WTC11 (cell line): ENCODE results near the gene GRIK2. TPM values are rescaled to one million over a fixed set of nuclear protein-coding genes. Genes with fewer than 3 reads are reported as not detected.
A peak's percentile ranks its signal among the peaks of the same experiment; 100 is the strongest.

Experiments used
- ATAC-seq: fragments of 200-7000 bp; cut with Tn5 transposase; 2 replicates; pipeline ENCODE4 v1.10.0; 2021; ENCODE audit warnings: mild to moderate bottlenecking, moderate library complexity
- CTCF ChIA-PET: fragments of 300-600 bp; sonication (Branson Sonifier 250); formaldehyde crosslinking; loops from one replicate; lab custom pipeline; 2021; ENCODE audit warnings: antibody characterized with exemption; lab: Charles Lee
- POLR2A ChIA-PET: fragments of 350-600 bp; sonication (Branson Sonifier 250); formaldehyde crosslinking; loops from one replicate; lab custom pipeline; 2021; ENCODE audit warnings: antibody characterized with exemption; lab: Charles Lee
- DNase-seq: peaks from one replicate; pipeline ENCODE4 v3.0.0; 2021; ENCODE audit warnings: low spot score
- H3K27ac Mint-ChIP-seq: 2 replicates; pipeline ENCODE4 v1.8.0; 2021; ENCODE audit warnings: mixed read lengths
- H3K27me3 Mint-ChIP-seq: 2 replicates; pipeline ENCODE4 v1.8.0; 2021; ENCODE audit warnings: low read depth, mild to moderate bottlenecking, moderate library complexity, mixed read lengths
- H3K36me3 Mint-ChIP-seq: 2 replicates; pipeline ENCODE4 v1.8.0; 2021; ENCODE audit warnings: mixed read lengths
- H3K4me1 Mint-ChIP-seq: 2 replicates; pipeline ENCODE4 v1.8.0; 2022; ENCODE audit warnings: mixed read lengths
- H3K4me3 Mint-ChIP-seq: 2 replicates; pipeline ENCODE4 v1.8.0; 2021; ENCODE audit warnings: mild to moderate bottlenecking, moderate library complexity, mixed read lengths
- H3K9me3 Mint-ChIP-seq: 2 replicates; pipeline ENCODE4 v1.8.0; 2021; ENCODE audit warnings: mixed read lengths
- CBFB ChIP-seq: sonication (generic); formaldehyde crosslinking; IDR thresholded peaks from 2 replicates; pipeline ENCODE4 v1.8.1; 2022; ENCODE audit warnings: mild to moderate bottlenecking, low read depth, missing genetic modification reagents
- CREB1 ChIP-seq: sonication (generic); formaldehyde crosslinking; IDR thresholded peaks from 2 replicates; pipeline ENCODE4 v1.8.0; 2023; ENCODE audit warnings: mild to moderate bottlenecking, missing genetic modification reagents
- FOXK1 ChIP-seq: sonication (generic); formaldehyde crosslinking; IDR thresholded peaks from 2 replicates; pipeline ENCODE4 v1.8.0; 2022; ENCODE audit warnings: mild to moderate bottlenecking, moderate library complexity, missing genetic modification reagents
- GTF2I ChIP-seq: fragments of 250-450 bp; sonication (Bioruptor Pico); conservative IDR thresholded peaks from 2 replicates; pipeline ENCODE4 v1.4.0; 2021; ENCODE audit warnings: mild to moderate bottlenecking
- NFE2L1 ChIP-seq: sonication (generic); formaldehyde crosslinking; IDR thresholded peaks from 2 replicates; pipeline ENCODE4 v1.8.1; 2023; ENCODE audit warnings: missing genetic modification reagents
- NR2C2 ChIP-seq: sonication (generic); formaldehyde crosslinking; IDR thresholded peaks from 2 replicates; pipeline ENCODE4 v1.8.0; 2022; ENCODE audit warnings: mild to moderate bottlenecking, missing genetic modification reagents
- OVOL2 ChIP-seq: fragments of 250-450 bp; sonication (Bioruptor Pico); IDR thresholded peaks from 2 replicates; pipeline ENCODE4 v1.9.0; 2021; ENCODE audit warnings: mild to moderate bottlenecking, borderline replicate concordance
- PRRX2 ChIP-seq: fragments of 250-450 bp; sonication (Bioruptor Pico); IDR thresholded peaks from 2 replicates; pipeline ENCODE4 v1.8.0; 2021; ENCODE audit warnings: mild to moderate bottlenecking
- RORB ChIP-seq: fragments of 250-450 bp; sonication (Bioruptor Pico); IDR thresholded peaks from 2 replicates; pipeline ENCODE4 v1.9.0; 2021; ENCODE audit warnings: mild to moderate bottlenecking
- SP1 ChIP-seq: sonication (generic); formaldehyde crosslinking; conservative IDR thresholded peaks from 2 replicates; pipeline ENCODE4 v1.8.1; 2022; ENCODE audit warnings: missing genetic modification reagents
- TEAD1 ChIP-seq: sonication (generic); formaldehyde crosslinking; IDR thresholded peaks from 2 replicates; pipeline ENCODE4 v1.8.0; 2022; ENCODE audit warnings: mild to moderate bottlenecking, missing genetic modification reagents
- TP53 ChIP-seq: sonication (generic); formaldehyde crosslinking; IDR thresholded peaks from 2 replicates; pipeline ENCODE4 v1.8.1; 2023; ENCODE audit warnings: mild to moderate bottlenecking, missing genetic modification reagents
- ZBTB21 ChIP-seq: sonication (generic); formaldehyde crosslinking; IDR thresholded peaks from 2 replicates; pipeline ENCODE4 v1.8.1; 2023; ENCODE audit warnings: mild to moderate bottlenecking, missing genetic modification reagents, borderline replicate concordance
- total RNA-seq: library from RNA; stranded (reverse); gene quantifications from 3 replicates; pipeline ENCODE4 v1.2.3, GENCODE V29; 2021
- TF ChIP-seq, protein P1 (sequence below): fragments of 250-450 bp; sonication (Bioruptor Pico); conservative IDR thresholded peaks from 2 replicates; pipeline ENCODE4 v1.9.0; 2021; ENCODE audit warnings: mild to moderate bottlenecking
- TF ChIP-seq, protein P2 (sequence below): sonication (generic); formaldehyde crosslinking; IDR thresholded peaks from 2 replicates; pipeline ENCODE4 v1.8.0; 2022; ENCODE audit warnings: missing genetic modification reagents
- TF ChIP-seq, protein P3 (sequence below): sonication (generic); formaldehyde crosslinking; IDR thresholded peaks from 2 replicates; pipeline ENCODE4 v1.8.0; 2023; ENCODE audit warnings: mild to moderate bottlenecking, missing genetic modification reagents
- TF ChIP-seq, protein P4 (sequence below): sonication (generic); formaldehyde crosslinking; conservative IDR thresholded peaks from 2 replicates; pipeline ENCODE4 v1.8.1; 2023; ENCODE audit warnings: mild to moderate bottlenecking, low read depth, missing genetic modification reagents, moderate library complexity
- TF ChIP-seq, protein P5 (sequence below): sonication (generic); formaldehyde crosslinking; IDR thresholded peaks from 2 replicates; pipeline ENCODE4 v1.8.0; 2023; ENCODE audit warnings: missing genetic modification reagents, mild to moderate bottlenecking, borderline replicate concordance

GRIK2 gene
- total RNA-seq, 1 experiment from 2014 or later: 2.7 TPM

DNA sequence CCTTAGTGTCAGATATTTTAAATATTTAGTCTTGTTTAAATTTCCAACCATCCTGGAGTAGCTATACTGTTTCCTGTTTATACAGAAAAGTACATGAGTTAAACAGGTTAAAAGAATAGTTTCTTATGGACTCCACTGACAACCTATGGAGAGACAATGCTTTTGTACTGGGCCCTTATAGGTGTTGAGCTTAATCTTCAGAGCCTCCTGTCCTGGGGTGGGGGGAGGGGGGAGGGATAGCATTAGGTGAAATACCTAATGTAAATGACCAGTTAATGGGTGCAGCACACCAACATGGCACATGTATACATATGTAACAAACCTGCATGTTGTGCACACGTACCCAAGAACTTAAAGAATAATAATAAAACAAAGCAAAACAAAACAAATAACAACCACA lies 322.9 kb downstream of the GRIK2 start:
- ChIA-PET POLR2A (no interaction called here), CTCF (no interaction called here)
- H3K4me3 Mint-ChIP-seq: peak overlapping the region; percentile 33; the same call in 1 of the 2 replicates
- DNase-seq: no peak
- no peak overlapping the region for H3K27ac Mint-ChIP-seq
- no peaks in the 10 kb centered on the region for H3K9me3 Mint-ChIP-seq
- H3K4me1 Mint-ChIP-seq: peaks cover 74% of the 10 kb centered on the region
- TF ChIP-seq NR2C2 (CRISPR knock-in tag): no peak
- TF ChIP-seq, protein P1, sequence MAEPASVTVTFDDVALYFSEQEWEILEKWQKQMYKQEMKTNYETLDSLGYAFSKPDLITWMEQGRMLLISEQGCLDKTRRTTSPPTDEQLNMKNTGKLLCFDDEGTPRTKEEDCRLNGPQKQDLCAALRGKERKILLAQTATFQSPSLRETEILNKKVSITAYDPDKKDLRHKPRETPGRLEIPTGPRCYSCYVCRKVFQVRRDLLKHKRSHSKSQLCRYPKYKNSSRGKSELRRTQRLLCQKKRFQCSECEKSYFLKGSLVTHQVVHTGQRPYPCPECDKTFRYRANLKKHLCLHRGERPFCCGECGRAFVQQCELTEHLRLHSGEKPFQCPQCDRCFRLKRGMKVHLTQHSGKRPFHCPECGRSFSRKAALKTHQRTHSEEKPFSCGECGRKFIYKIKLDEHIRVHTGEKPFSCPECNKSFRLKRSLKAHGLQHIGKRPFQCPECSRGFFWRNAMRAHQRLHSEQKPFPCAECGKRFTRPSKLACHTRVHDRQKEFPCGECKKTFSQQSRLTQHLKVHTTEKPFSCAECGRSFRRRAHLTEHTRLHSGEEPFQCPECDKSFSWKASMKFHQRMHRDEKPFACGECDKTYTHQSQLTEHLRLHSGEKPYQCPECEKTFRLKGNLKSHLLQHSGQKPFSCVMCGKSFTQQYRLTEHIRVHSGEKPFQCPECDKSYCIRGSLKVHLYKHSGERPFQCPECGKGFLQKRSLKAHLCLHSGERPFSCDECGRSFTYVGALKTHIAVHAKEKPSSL (CRISPR knock-in tag): no peak
- TF ChIP-seq, protein P2, sequence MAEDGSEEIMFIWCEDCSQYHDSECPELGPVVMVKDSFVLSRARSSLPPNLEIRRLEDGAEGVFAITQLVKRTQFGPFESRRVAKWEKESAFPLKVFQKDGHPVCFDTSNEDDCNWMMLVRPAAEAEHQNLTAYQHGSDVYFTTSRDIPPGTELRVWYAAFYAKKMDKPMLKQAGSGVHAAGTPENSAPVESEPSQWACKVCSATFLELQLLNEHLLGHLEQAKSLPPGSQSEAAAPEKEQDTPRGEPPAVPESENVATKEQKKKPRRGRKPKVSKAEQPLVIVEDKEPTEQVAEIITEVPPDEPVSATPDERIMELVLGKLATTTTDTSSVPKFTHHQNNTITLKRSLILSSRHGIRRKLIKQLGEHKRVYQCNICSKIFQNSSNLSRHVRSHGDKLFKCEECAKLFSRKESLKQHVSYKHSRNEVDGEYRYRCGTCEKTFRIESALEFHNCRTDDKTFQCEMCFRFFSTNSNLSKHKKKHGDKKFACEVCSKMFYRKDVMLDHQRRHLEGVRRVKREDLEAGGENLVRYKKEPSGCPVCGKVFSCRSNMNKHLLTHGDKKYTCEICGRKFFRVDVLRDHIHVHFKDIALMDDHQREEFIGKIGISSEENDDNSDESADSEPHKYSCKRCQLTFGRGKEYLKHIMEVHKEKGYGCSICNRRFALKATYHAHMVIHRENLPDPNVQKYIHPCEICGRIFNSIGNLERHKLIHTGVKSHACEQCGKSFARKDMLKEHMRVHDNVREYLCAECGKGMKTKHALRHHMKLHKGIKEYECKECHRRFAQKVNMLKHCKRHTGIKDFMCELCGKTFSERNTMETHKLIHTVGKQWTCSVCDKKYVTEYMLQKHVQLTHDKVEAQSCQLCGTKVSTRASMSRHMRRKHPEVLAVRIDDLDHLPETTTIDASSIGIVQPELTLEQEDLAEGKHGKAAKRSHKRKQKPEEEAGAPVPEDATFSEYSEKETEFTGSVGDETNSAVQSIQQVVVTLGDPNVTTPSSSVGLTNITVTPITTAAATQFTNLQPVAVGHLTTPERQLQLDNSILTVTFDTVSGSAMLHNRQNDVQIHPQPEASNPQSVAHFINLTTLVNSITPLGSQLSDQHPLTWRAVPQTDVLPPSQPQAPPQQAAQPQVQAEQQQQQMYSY (CRISPR knock-in tag): no peak
- no peak for TF ChIP-seq CBFB (CRISPR knock-in tag)
- no peak for TF ChIP-seq RORB (CRISPR knock-in tag)
- TF ChIP-seq, protein P3, sequence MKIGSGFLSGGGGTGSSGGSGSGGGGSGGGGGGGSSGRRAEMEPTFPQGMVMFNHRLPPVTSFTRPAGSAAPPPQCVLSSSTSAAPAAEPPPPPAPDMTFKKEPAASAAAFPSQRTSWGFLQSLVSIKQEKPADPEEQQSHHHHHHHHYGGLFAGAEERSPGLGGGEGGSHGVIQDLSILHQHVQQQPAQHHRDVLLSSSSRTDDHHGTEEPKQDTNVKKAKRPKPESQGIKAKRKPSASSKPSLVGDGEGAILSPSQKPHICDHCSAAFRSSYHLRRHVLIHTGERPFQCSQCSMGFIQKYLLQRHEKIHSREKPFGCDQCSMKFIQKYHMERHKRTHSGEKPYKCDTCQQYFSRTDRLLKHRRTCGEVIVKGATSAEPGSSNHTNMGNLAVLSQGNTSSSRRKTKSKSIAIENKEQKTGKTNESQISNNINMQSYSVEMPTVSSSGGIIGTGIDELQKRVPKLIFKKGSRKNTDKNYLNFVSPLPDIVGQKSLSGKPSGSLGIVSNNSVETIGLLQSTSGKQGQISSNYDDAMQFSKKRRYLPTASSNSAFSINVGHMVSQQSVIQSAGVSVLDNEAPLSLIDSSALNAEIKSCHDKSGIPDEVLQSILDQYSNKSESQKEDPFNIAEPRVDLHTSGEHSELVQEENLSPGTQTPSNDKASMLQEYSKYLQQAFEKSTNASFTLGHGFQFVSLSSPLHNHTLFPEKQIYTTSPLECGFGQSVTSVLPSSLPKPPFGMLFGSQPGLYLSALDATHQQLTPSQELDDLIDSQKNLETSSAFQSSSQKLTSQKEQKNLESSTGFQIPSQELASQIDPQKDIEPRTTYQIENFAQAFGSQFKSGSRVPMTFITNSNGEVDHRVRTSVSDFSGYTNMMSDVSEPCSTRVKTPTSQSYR (CRISPR knock-in tag): no peak
- TF ChIP-seq NFE2L1 (CRISPR knock-in tag): no peak
- TF ChIP-seq OVOL2 (CRISPR knock-in tag): no peak
- TF ChIP-seq TEAD1 (CRISPR knock-in tag): no peak
- no peak for TF ChIP-seq ZBTB21 (CRISPR knock-in tag)
- no peak for TF ChIP-seq PRRX2 (CRISPR knock-in tag)
- no peak for TF ChIP-seq CREB1 (CRISPR knock-in tag)
- TF ChIP-seq, protein P4, sequence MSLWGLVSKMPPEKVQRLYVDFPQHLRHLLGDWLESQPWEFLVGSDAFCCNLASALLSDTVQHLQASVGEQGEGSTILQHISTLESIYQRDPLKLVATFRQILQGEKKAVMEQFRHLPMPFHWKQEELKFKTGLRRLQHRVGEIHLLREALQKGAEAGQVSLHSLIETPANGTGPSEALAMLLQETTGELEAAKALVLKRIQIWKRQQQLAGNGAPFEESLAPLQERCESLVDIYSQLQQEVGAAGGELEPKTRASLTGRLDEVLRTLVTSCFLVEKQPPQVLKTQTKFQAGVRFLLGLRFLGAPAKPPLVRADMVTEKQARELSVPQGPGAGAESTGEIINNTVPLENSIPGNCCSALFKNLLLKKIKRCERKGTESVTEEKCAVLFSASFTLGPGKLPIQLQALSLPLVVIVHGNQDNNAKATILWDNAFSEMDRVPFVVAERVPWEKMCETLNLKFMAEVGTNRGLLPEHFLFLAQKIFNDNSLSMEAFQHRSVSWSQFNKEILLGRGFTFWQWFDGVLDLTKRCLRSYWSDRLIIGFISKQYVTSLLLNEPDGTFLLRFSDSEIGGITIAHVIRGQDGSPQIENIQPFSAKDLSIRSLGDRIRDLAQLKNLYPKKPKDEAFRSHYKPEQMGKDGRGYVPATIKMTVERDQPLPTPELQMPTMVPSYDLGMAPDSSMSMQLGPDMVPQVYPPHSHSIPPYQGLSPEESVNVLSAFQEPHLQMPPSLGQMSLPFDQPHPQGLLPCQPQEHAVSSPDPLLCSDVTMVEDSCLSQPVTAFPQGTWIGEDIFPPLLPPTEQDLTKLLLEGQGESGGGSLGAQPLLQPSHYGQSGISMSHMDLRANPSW (CRISPR knock-in tag): no peak
- no peak for TF ChIP-seq TP53
- no peak for TF ChIP-seq GTF2I (CRISPR knock-in tag)
- TF ChIP-seq, all 79 proteins: peak for 0
- Mint-ChIP-seq H3K27me3 (no peaks in the 10 kb centered on the region; the same call in 1 of the 2 replicates), H3K36me3 (no peaks in the 10 kb centered on the region)
- peak; percentile 67 for ATAC-seq

DNA sequence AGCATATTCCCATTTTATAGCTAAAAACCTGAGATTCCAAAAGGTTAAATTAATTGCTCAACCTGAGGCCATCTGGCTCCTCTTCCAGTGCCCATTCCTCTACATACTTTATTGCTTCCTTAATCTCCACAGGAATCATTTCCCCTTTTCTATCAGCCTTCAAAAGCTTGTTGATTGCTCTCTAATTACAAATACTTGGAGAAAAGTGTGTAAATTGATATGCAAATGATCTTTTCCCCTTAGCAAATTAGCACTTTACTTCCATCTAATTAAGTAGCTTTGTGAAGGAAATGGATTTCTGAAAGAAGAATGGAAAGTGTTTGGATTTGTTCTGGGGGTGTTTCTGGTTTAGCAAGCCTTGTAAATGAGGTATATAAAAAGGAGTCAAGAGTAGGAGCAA lies 323.3 kb downstream of the GRIK2 start:
- POLR2A ChIA-PET: no interaction called here
- H3K9me3 Mint-ChIP-seq: no peaks in the 10 kb centered on the region
- H3K27ac Mint-ChIP-seq: peak overlapping the region; percentile 82
- H3K27me3 Mint-ChIP-seq: no peaks in the 10 kb centered on the region; the same call in 1 of the 2 replicates
- DNase-seq: no peak
- H3K4me3 Mint-ChIP-seq: peak overlapping the region; percentile 33
- H3K36me3 Mint-ChIP-seq: no peaks in the 10 kb centered on the region
- peaks cover 70% of the 10 kb centered on the region for H3K4me1 Mint-ChIP-seq
- ATAC-seq: peak; percentile 85
- CTCF ChIA-PET: no interaction called here
- TF ChIP-seq, protein P5, sequence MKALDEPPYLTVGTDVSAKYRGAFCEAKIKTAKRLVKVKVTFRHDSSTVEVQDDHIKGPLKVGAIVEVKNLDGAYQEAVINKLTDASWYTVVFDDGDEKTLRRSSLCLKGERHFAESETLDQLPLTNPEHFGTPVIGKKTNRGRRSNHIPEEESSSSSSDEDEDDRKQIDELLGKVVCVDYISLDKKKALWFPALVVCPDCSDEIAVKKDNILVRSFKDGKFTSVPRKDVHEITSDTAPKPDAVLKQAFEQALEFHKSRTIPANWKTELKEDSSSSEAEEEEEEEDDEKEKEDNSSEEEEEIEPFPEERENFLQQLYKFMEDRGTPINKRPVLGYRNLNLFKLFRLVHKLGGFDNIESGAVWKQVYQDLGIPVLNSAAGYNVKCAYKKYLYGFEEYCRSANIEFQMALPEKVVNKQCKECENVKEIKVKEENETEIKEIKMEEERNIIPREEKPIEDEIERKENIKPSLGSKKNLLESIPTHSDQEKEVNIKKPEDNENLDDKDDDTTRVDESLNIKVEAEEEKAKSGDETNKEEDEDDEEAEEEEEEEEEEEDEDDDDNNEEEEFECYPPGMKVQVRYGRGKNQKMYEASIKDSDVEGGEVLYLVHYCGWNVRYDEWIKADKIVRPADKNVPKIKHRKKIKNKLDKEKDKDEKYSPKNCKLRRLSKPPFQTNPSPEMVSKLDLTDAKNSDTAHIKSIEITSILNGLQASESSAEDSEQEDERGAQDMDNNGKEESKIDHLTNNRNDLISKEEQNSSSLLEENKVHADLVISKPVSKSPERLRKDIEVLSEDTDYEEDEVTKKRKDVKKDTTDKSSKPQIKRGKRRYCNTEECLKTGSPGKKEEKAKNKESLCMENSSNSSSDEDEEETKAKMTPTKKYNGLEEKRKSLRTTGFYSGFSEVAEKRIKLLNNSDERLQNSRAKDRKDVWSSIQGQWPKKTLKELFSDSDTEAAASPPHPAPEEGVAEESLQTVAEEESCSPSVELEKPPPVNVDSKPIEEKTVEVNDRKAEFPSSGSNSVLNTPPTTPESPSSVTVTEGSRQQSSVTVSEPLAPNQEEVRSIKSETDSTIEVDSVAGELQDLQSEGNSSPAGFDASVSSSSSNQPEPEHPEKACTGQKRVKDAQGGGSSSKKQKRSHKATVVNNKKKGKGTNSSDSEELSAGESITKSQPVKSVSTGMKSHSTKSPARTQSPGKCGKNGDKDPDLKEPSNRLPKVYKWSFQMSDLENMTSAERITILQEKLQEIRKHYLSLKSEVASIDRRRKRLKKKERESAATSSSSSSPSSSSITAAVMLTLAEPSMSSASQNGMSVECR: no peak
- TF ChIP-seq SP1 (CRISPR knock-in tag) (peak; percentile 46; the same call in 1 of the 2 replicates), FOXK1 (CRISPR knock-in tag) (0 out of 2 replicates have a peak, but pooled peaks have one; percentile 36)
- TF ChIP-seq, protein P1 (CRISPR knock-in tag): no peak
